ENCODE results near the gene LDB3. TPM values are rescaled to one million over a fixed set of nuclear protein-coding genes. Genes with fewer than 3 reads are reported as not detected.

Gene LDB3
- total and polyA plus RNA-seq, 11 donors, result 165 to 1,759 (median 1,273) TPM

- TF ChIP-seq CTCF (IDR thresholded peaks at IDR 0.05) (peak in 9 of 12 donors; percentile 11 to 50 (median 37)), POLR2A (IDR thresholded peaks at IDR 0.05) (no peak)
These were observed 36.1 kb upstream of the LDB3 start for GRCh38 chr10:86632009-86632800.

GRCh38 chr10:86632951-86633350, 35.4 kb upstream of the LDB3 start:
- Histone ChIP-seq H3K9me3 (no peaks in the 10 kb centered on the region), H3K4me1 (peaks cover 0 to 24% (median 8%) of the 10 kb centered on the region in 12 donors), H3K27ac (peak overlapping the region in 1 of 12 donors; percentile 74), H3K27me3 (peaks cover 0 to 41% (median 2%) of the 10 kb centered on the region in 9 donors), H3K4me3 (no peak overlapping the region), H3K36me3 (no peaks in the 10 kb centered on the region)
- WGBS, 4 donors, result 65 to 81% (median 67%) methylated on average over 4 to 5 of the region's 5 CpGs
- no peak for DNase-seq
- ATAC-seq, result no peak
- no peak for TF ChIP-seq CTCF (IDR thresholded peaks at IDR 0.05)
- TF ChIP-seq POLR2A (IDR thresholded peaks at IDR 0.05), result no peak
- intact Hi-C loops (cut with DNase I), result no loop called here

More at GRCh38 chr10:86632009-86632800, 36.1 kb upstream of the LDB3 start:
- Histone ChIP-seq H3K9me3 (no peaks in the 10 kb centered on the region), H3K27ac (peak overlapping the region in 11 of 12 donors; percentile 17 to 74 (median 61)), H3K4me1 (peaks cover 0 to 24% (median 8%) of the 10 kb centered on the region in 12 donors), H3K27me3 (peaks cover 0 to 41% (median 2%) of the 10 kb centered on the region in 9 donors), H3K4me3 (peak overlapping the region in 11 of 12 donors; percentile 13 to 51 (median 44)), H3K36me3 (no peaks in the 10 kb centered on the region)
- WGBS, 4 donors, result 5 to 11% (median 8%) methylated on average over 15 to 49 of the region's 49 CpGs
- DNase-seq, result peak; percentile 44 to 72 (median 50)
- intact Hi-C loops (cut with DNase I), result no loop called here
- peak in 3 of 4 donors; percentile 60 to 80 (median 78) for ATAC-seq

GRCh38 chr10:86635402-86635801, 32.9 kb upstream of the LDB3 start:
- intact Hi-C loops (cut with DNase I), result no loop called here
- DNase-seq (no peak), ATAC-seq (no peak)
- TF ChIP-seq POLR2A (IDR thresholded peaks at IDR 0.05), result no peak
- no peak for TF ChIP-seq CTCF (IDR thresholded peaks at IDR 0.05)
- Histone ChIP-seq H3K4me1 (peaks cover 0 to 22% (median 6%) of the 10 kb centered on the region in 12 donors), H3K27ac (no peak overlapping the region), H3K27me3 (peaks cover 0 to 41% (median 2%) of the 10 kb centered on the region in 9 donors), H3K4me3 (no peak overlapping the region), H3K9me3 (no peaks in the 10 kb centered on the region), H3K36me3 (no peaks in the 10 kb centered on the region)
- 68 to 79% (median 72%) methylated on average over 2 of the region's 2 CpGs for WGBS, 4 donors

- Histone ChIP-seq H3K27ac (no peak overlapping the region), H3K4me3 (no peak overlapping the region), H3K4me1 (peaks cover 0 to 15% (median 5%) of the 10 kb centered on the region in 12 donors), H3K36me3 (no peaks in the 10 kb centered on the region), H3K27me3 (peaks cover 0 to 32% (median 2%) of the 10 kb centered on the region in 9 donors), H3K9me3 (no peaks in the 10 kb centered on the region)
- ATAC-seq, result no peak
- TF ChIP-seq CTCF (IDR thresholded peaks at IDR 0.05) (no peak), POLR2A (IDR thresholded peaks at IDR 0.05) (no peak)
- 66 to 81% (median 73%) methylated on average over 2 of the region's 2 CpGs for WGBS, 4 donors
- DNase-seq, result no peak
- intact Hi-C loops (cut with DNase I), result no loop called here
These were observed 32.0 kb upstream of the LDB3 start for GRCh38 chr10:86636311-86636710.

Data from heart left ventricle (tissue), 16 donors.